ENCODE measurements around the gene IFNL3. TPM values are rescaled to one million over a fixed set of nuclear protein-coding genes. Genes with fewer than 3 reads are reported as not detected.

Gene IFNL3
- total RNA-seq, 4 donors from 2014 or later, result not detected

DNA sequence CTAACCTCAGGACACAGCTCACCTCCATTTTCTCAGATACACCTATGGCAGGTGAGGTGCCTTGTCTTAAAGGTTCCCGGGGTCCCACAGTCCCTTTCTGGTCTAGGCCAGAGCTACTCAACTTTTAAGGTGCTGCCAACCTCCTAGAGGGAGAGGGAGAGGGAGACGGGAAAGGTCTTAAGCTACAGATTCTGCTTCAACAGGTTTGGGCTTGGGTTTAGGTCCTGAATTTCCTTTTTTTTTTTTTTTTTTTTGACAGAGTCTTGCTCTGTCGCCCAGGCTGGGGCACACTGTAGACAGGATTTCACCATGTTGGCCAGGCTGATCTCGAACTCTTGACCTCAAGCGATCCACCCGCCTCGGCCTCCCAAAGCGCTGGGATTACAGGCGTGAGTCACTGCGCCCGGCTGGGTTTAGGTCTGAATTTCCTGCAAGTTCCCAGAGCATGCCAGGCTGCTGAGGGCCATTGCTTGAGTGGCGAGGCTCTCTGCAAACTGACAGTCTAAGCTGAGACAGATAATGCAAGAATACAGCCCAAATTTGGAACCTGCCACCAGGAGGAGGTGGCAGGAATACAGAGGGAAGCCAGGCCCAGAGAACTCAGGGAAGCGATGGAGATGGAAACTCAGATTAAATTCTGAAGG is 33.0 kb downstream of the IFNL3 start:
- H3K27ac ChIP-seq, result no peak overlapping the region
- 75 to 77% methylated on average over 11 to 13 of the region's 13 CpGs for WGBS, 2 donors
- H3K36me3 ChIP-seq, result no peaks in the 10 kb centered on the region
- H3K27me3 ChIP-seq, result peaks cover 0 to 17% of the 10 kb centered on the region in 2 donors
- no peaks in the 10 kb centered on the region for H3K4me1 ChIP-seq
- no peak overlapping the region for H3K4me3 ChIP-seq
- DNase-seq (ENCODE audit: low spot score in 2 of 2), result no peak
- peaks cover 0 to 18% (median 0%) of the 10 kb centered on the region in 4 donors for H3K9me3 ChIP-seq
- TF ChIP-seq POLR2A (IDR thresholded peaks at IDR 0.05) (no peak), CTCF (IDR thresholded peaks at IDR 0.05) (no peak), EP300 (IDR thresholded peaks at IDR 0.05) (no peak)

- no peaks in the 10 kb centered on the region for H3K4me1 ChIP-seq
- no peak overlapping the region for H3K27ac ChIP-seq
- no peaks in the 10 kb centered on the region for H3K36me3 ChIP-seq
- H3K4me3 ChIP-seq, result no peak overlapping the region
- TF ChIP-seq EP300 (IDR thresholded peaks at IDR 0.05) (no peak), POLR2A (IDR thresholded peaks at IDR 0.05) (no peak), CTCF (IDR thresholded peaks at IDR 0.05) (no peak)
- H3K27me3 ChIP-seq, result peaks cover 0 to 26% of the 10 kb centered on the region in 2 donors
- no peaks in the 10 kb centered on the region for H3K9me3 ChIP-seq
- no peak for DNase-seq (ENCODE audit: low spot score in 2 of 2)
- WGBS, 2 donors, result 70 to 73% methylated on average over 7 of the region's 7 CpGs
These were observed 35.6 kb downstream of the IFNL3 start for GRCh38 chr19:39209196-39209595.

DNA sequence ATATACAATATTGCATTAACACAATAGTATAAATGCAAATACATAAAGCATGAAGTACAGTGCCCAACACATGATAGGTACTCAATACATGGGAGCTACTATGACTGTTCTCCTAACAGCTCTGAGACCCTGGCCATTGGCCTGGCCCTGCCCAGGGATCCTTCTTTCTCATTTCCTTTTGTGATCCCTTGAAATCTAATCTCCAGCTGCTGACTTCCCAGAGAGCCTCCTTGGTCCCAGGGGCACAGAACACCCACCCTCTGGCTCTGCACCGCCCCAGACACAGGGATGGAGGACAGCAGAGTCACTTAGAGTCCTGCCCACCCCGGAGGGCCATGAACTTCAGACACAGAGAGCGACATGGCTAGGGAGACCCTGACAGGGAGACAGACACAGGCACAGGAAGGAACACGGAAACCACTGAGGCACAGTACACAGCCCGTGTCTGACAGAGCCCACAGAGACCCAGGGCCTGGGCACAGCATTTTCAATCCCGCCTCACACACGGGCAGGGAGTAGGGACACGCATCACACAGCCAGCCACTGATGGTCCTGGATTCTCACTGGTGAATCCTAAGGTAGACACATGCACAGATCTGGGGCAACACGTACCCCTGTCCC is 36.5 kb downstream of the IFNL3 start:
- no peaks in the 10 kb centered on the region for H3K4me1 ChIP-seq
- no peak overlapping the region for H3K4me3 ChIP-seq
- no peak for DNase-seq (ENCODE audit: low spot score in 2 of 2)
- peaks cover 0 to 35% of the 10 kb centered on the region in 2 donors for H3K27me3 ChIP-seq
- no peak overlapping the region for H3K27ac ChIP-seq
- 74 to 79% methylated on average over 7 to 9 of the region's 9 CpGs for WGBS, 2 donors
- H3K9me3 ChIP-seq, result no peaks in the 10 kb centered on the region
- H3K36me3 ChIP-seq, result no peaks in the 10 kb centered on the region
- TF ChIP-seq CTCF (IDR thresholded peaks at IDR 0.05), result no peak
- no peak for TF ChIP-seq POLR2A (IDR thresholded peaks at IDR 0.05)
- no peak for TF ChIP-seq EP300 (IDR thresholded peaks at IDR 0.05)

DNA sequence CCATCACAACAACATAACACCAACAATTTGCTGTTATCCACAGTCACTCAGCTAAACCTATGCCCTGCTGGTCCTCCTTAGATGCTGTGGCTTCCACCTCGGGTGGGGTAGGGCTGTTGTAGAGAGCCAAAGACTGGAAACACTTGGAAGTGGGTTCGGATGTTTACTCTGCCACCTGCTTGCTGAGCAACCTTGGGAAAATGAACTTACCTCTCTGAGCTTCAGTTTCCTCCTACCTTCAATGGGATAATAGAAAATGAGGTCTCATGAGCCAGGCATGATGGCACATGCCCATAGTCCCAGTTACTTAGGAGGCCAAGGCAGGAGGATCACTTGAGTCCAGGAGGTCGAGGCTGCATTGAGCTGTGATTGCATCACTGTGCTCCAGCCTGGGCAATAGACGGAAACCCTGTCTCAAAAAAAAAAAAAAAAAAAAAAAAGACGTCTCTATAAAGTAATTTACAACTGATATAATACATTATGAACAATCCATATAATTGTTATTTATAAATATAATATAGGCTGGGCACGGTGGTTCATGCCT is 37.4 kb downstream of the IFNL3 start:
- no peaks in the 10 kb centered on the region for H3K9me3 ChIP-seq
- DNase-seq (ENCODE audit: low spot score in 2 of 2), result no peak
- H3K36me3 ChIP-seq, result no peaks in the 10 kb centered on the region
- peaks cover 0 to 44% of the 10 kb centered on the region in 2 donors for H3K27me3 ChIP-seq
- H3K4me1 ChIP-seq, result no peaks in the 10 kb centered on the region
- H3K4me3 ChIP-seq, result no peak overlapping the region
- H3K27ac ChIP-seq, result no peak overlapping the region
- no peak for TF ChIP-seq CTCF (IDR thresholded peaks at IDR 0.05)
- no peak for TF ChIP-seq EP300 (IDR thresholded peaks at IDR 0.05)
- TF ChIP-seq POLR2A (IDR thresholded peaks at IDR 0.05), result no peak
- WGBS, 2 donors, result 64 to 70% methylated on average over 6 of the region's 6 CpGs

- TF ChIP-seq CTCF (IDR thresholded peaks at IDR 0.05), result no peak
- no peak for TF ChIP-seq EP300 (IDR thresholded peaks at IDR 0.05)
- no peak for TF ChIP-seq POLR2A (IDR thresholded peaks at IDR 0.05)
- Histone ChIP-seq H3K4me1 (no peaks in the 10 kb centered on the region), H3K27me3 (peaks cover 0 to 57% of the 10 kb centered on the region in 2 donors), H3K9me3 (no peaks in the 10 kb centered on the region), H3K27ac (no peak overlapping the region), H3K36me3 (no peaks in the 10 kb centered on the region), H3K4me3 (no peak overlapping the region)
- DNase-seq (ENCODE audit: low spot score in 2 of 2), result no peak
- WGBS, 2 donors, result 84 to 88% methylated on average over 6 of the region's 6 CpGs
These were observed 38.7 kb downstream of the IFNL3 start for GRCh38 chr19:39206122-39206521.
